Loucy (cell line): ENCODE data around the gene UBL5.

Experiments used
- EZH2phosphoT487 ChIP-seq: fragments of 200-600 bp; IDR thresholded peaks from 2 replicates; pipeline ENCODE4 v1.6.1; 2018; ENCODE audit warnings: antibody characterized with exemption, mild to moderate bottlenecking, moderate library complexity, borderline replicate concordance
- TF ChIP-seq, protein P1 (sequence below): fragments of 200-600 bp; sonication (generic); conservative IDR thresholded peaks from 2 replicates; pipeline ENCODE4 v1.5.1; 2014; ENCODE audit warnings: mild to moderate bottlenecking, antibody characterized with exemption, low read length

DNA sequence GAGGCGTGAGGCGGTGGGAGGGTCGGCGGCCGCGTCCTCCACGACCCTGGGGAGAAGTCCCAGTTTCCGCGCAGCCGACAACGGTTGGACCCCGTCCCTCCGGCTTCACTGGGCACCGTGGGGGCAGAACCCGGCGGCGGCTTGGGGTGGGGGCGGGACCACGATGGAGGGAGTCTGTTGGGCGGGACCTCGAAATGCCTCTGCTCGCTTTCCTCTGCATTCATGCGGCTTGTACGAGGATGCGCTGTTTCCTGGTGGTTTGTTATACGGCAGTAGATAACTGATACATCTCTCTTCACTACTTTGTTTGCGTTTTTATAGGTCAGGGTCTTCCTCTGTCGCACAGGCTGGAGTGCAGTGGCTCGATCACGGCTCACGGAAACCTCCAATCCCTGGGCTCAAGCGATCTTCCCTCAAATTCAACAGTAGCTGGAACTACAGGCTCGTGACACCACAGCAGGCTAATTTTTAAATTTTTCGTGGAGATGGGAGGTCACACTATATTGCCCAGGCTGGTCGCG, 34.6 kb upstream of the UBL5 start:
- TF ChIP-seq, protein P1, sequence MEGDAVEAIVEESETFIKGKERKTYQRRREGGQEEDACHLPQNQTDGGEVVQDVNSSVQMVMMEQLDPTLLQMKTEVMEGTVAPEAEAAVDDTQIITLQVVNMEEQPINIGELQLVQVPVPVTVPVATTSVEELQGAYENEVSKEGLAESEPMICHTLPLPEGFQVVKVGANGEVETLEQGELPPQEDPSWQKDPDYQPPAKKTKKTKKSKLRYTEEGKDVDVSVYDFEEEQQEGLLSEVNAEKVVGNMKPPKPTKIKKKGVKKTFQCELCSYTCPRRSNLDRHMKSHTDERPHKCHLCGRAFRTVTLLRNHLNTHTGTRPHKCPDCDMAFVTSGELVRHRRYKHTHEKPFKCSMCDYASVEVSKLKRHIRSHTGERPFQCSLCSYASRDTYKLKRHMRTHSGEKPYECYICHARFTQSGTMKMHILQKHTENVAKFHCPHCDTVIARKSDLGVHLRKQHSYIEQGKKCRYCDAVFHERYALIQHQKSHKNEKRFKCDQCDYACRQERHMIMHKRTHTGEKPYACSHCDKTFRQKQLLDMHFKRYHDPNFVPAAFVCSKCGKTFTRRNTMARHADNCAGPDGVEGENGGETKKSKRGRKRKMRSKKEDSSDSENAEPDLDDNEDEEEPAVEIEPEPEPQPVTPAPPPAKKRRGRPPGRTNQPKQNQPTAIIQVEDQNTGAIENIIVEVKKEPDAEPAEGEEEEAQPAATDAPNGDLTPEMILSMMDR: no peak
- TF ChIP-seq EZH2phosphoT487: no peak
